ENCODE measurements around the gene LPO.

The LPO gene

GRCh38 chr17:58309918-58310259 lies 71.5 kb downstream of the LPO start:
- no peaks in the 10 kb centered on the region for H3K27me3 ChIP-seq (replicated peaks; ENCODE audit: control insufficient read depth, insufficient read depth, low read length, poor library complexity, severe bottlenecking)
- H3K4me3 ChIP-seq (ENCODE audit: insufficient read depth, low read depth, low read length, poor library complexity, severe bottlenecking) = no peak overlapping the region
- H3K36me3 ChIP-seq (ENCODE audit: control insufficient read depth, insufficient read depth, low read length) = peaks cover 20% of the 10 kb centered on the region
- DNase-seq = no peak
- H3K4me1 ChIP-seq (ENCODE audit: control insufficient read depth, insufficient read depth, low read length, poor library complexity, severe bottlenecking) = no peaks in the 10 kb centered on the region
- H3K27ac ChIP-seq (ENCODE audit: insufficient read depth, low read length, poor library complexity, severe bottlenecking) = no peak overlapping the region
- H3K9me3 ChIP-seq (ENCODE audit: control insufficient read depth, low read length) = no peaks in the 10 kb centered on the region

GRCh38 chr17:58310511-58311428 lies 72.4 kb downstream of the LPO start:
- H3K27me3 ChIP-seq (replicated peaks; ENCODE audit: control insufficient read depth, insufficient read depth, low read length, poor library complexity, severe bottlenecking) = no peaks in the 10 kb centered on the region
- H3K4me1 ChIP-seq (ENCODE audit: control insufficient read depth, insufficient read depth, low read length, poor library complexity, severe bottlenecking) = no peaks in the 10 kb centered on the region
- peaks cover 20% of the 10 kb centered on the region for H3K36me3 ChIP-seq (ENCODE audit: control insufficient read depth, insufficient read depth, low read length)
- H3K9me3 ChIP-seq (ENCODE audit: control insufficient read depth, low read length) = no peaks in the 10 kb centered on the region
- no peak overlapping the region for H3K27ac ChIP-seq (ENCODE audit: insufficient read depth, low read length, poor library complexity, severe bottlenecking)
- DNase-seq = no peak
- no peak overlapping the region for H3K4me3 ChIP-seq (ENCODE audit: insufficient read depth, low read depth, low read length, poor library complexity, severe bottlenecking)

GRCh38 chr17:58311429-58311894 lies 73.1 kb downstream of the LPO start:
- H3K9me3 ChIP-seq (ENCODE audit: control insufficient read depth, low read length) = no peaks in the 10 kb centered on the region
- peaks cover 16% of the 10 kb centered on the region for H3K36me3 ChIP-seq (ENCODE audit: control insufficient read depth, insufficient read depth, low read length)
- no peak overlapping the region for H3K27ac ChIP-seq (ENCODE audit: insufficient read depth, low read length, poor library complexity, severe bottlenecking)
- no peaks in the 10 kb centered on the region for H3K4me1 ChIP-seq (ENCODE audit: control insufficient read depth, insufficient read depth, low read length, poor library complexity, severe bottlenecking)
- DNase-seq = no peak
- no peaks in the 10 kb centered on the region for H3K27me3 ChIP-seq (replicated peaks; ENCODE audit: control insufficient read depth, insufficient read depth, low read length, poor library complexity, severe bottlenecking)
- H3K4me3 ChIP-seq (ENCODE audit: insufficient read depth, low read depth, low read length, poor library complexity, severe bottlenecking) = no peak overlapping the region

- DNase-seq = no peak
- no peak overlapping the region for H3K4me3 ChIP-seq (ENCODE audit: insufficient read depth, low read depth, low read length, poor library complexity, severe bottlenecking)
- no peaks in the 10 kb centered on the region for H3K27me3 ChIP-seq (replicated peaks; ENCODE audit: control insufficient read depth, insufficient read depth, low read length, poor library complexity, severe bottlenecking)
- no peak overlapping the region for H3K27ac ChIP-seq (ENCODE audit: insufficient read depth, low read length, poor library complexity, severe bottlenecking)
- H3K36me3 ChIP-seq (ENCODE audit: control insufficient read depth, insufficient read depth, low read length) = peaks cover 13% of the 10 kb centered on the region
- H3K4me1 ChIP-seq (ENCODE audit: control insufficient read depth, insufficient read depth, low read length, poor library complexity, severe bottlenecking) = no peaks in the 10 kb centered on the region
- no peaks in the 10 kb centered on the region for H3K9me3 ChIP-seq (ENCODE audit: control insufficient read depth, low read length)
These were observed 73.7 kb downstream of the LPO start for GRCh38 chr17:58312021-58312630.

- H3K4me3 ChIP-seq (ENCODE audit: insufficient read depth, low read depth, low read length, poor library complexity, severe bottlenecking) = no peak overlapping the region
- H3K36me3 ChIP-seq (ENCODE audit: control insufficient read depth, insufficient read depth, low read length) = peaks cover 6% of the 10 kb centered on the region
- H3K9me3 ChIP-seq (ENCODE audit: control insufficient read depth, low read length) = no peaks in the 10 kb centered on the region
- no peaks in the 10 kb centered on the region for H3K27me3 ChIP-seq (replicated peaks; ENCODE audit: control insufficient read depth, insufficient read depth, low read length, poor library complexity, severe bottlenecking)
- peaks cover 5% of the 10 kb centered on the region for H3K4me1 ChIP-seq (ENCODE audit: control insufficient read depth, insufficient read depth, low read length, poor library complexity, severe bottlenecking)
- no peak overlapping the region for H3K27ac ChIP-seq (ENCODE audit: insufficient read depth, low read length, poor library complexity, severe bottlenecking)
- DNase-seq = no peak
These were observed 74.4 kb downstream of the LPO start for GRCh38 chr17:58312829-58313228.

- Histone ChIP-seq H3K4me3 (ENCODE audit: insufficient read depth, low read depth, low read length, poor library complexity, severe bottlenecking) (no peak overlapping the region), H3K27ac (ENCODE audit: insufficient read depth, low read length, poor library complexity, severe bottlenecking) (no peak overlapping the region), H3K9me3 (ENCODE audit: control insufficient read depth, low read length) (no peaks in the 10 kb centered on the region), H3K36me3 (ENCODE audit: control insufficient read depth, insufficient read depth, low read length) (peaks cover 6% of the 10 kb centered on the region), H3K4me1 (ENCODE audit: control insufficient read depth, insufficient read depth, low read length, poor library complexity, severe bottlenecking) (peaks cover 10% of the 10 kb centered on the region), H3K27me3 (replicated peaks; ENCODE audit: control insufficient read depth, insufficient read depth, low read length, poor library complexity, severe bottlenecking) (no peaks in the 10 kb centered on the region)
- DNase-seq = no peak
These were observed 75.7 kb downstream of the LPO start for GRCh38 chr17:58313815-58314705.

- Histone ChIP-seq H3K36me3 (ENCODE audit: control insufficient read depth, insufficient read depth, low read length) (peaks cover 6% of the 10 kb centered on the region), H3K9me3 (ENCODE audit: control insufficient read depth, low read length) (no peaks in the 10 kb centered on the region), H3K27me3 (replicated peaks; ENCODE audit: control insufficient read depth, insufficient read depth, low read length, poor library complexity, severe bottlenecking) (no peaks in the 10 kb centered on the region), H3K4me3 (ENCODE audit: insufficient read depth, low read depth, low read length, poor library complexity, severe bottlenecking) (no peak overlapping the region), H3K4me1 (ENCODE audit: control insufficient read depth, insufficient read depth, low read length, poor library complexity, severe bottlenecking) (peaks cover 10% of the 10 kb centered on the region), H3K27ac (ENCODE audit: insufficient read depth, low read length, poor library complexity, severe bottlenecking) (no peak overlapping the region)
- DNase-seq = no peak
These were observed 76.3 kb downstream of the LPO start for GRCh38 chr17:58314706-58315015.

- Histone ChIP-seq H3K4me3 (ENCODE audit: insufficient read depth, low read depth, low read length, poor library complexity, severe bottlenecking) (no peak overlapping the region), H3K9me3 (ENCODE audit: control insufficient read depth, low read length) (no peaks in the 10 kb centered on the region), H3K4me1 (ENCODE audit: control insufficient read depth, insufficient read depth, low read length, poor library complexity, severe bottlenecking) (peaks cover 10% of the 10 kb centered on the region), H3K27me3 (replicated peaks; ENCODE audit: control insufficient read depth, insufficient read depth, low read length, poor library complexity, severe bottlenecking) (no peaks in the 10 kb centered on the region), H3K27ac (ENCODE audit: insufficient read depth, low read length, poor library complexity, severe bottlenecking) (no peak overlapping the region), H3K36me3 (ENCODE audit: control insufficient read depth, insufficient read depth, low read length) (peaks cover 6% of the 10 kb centered on the region)
- DNase-seq = no peak
These were observed 76.9 kb downstream of the LPO start for GRCh38 chr17:58315281-58315711.

- no peaks in the 10 kb centered on the region for H3K27me3 ChIP-seq (replicated peaks; ENCODE audit: control insufficient read depth, insufficient read depth, low read length, poor library complexity, severe bottlenecking)
- no peak for DNase-seq
- H3K27ac ChIP-seq (ENCODE audit: insufficient read depth, low read length, poor library complexity, severe bottlenecking) = no peak overlapping the region
- peaks cover 10% of the 10 kb centered on the region for H3K4me1 ChIP-seq (ENCODE audit: control insufficient read depth, insufficient read depth, low read length, poor library complexity, severe bottlenecking)
- peaks cover 6% of the 10 kb centered on the region for H3K36me3 ChIP-seq (ENCODE audit: control insufficient read depth, insufficient read depth, low read length)
- H3K4me3 ChIP-seq (ENCODE audit: insufficient read depth, low read depth, low read length, poor library complexity, severe bottlenecking) = no peak overlapping the region
- no peaks in the 10 kb centered on the region for H3K9me3 ChIP-seq (ENCODE audit: control insufficient read depth, low read length)
These were observed 77.4 kb downstream of the LPO start for GRCh38 chr17:58315750-58316149.
